HG03432 (cell line): ENCODE data around the gene PRM1.
A peak's percentile ranks its signal among the peaks of the same experiment; 100 is the strongest.
"Not testable (repeated sequence)": the region's sequence is repeated elsewhere in the genome, so short reads cannot be mapped to it uniquely, and the experiment has no call there.

Experiments
- ATAC-seq: cut with Tn5 transposase; IDR thresholded peaks from one replicate; pipeline ENCODE4 v1.9.1; 2021; ENCODE audit warnings: mild to moderate bottlenecking, moderate library complexity; ENCODE audit not compliant: unreplicated experiment

The PRM1 gene

GRCh38 chr16:11314309-11314894 is 33.3 kb upstream of the PRM1 start:
- ATAC-seq: no peak

GRCh38 chr16:11313493-11314308 is 32.6 kb upstream of the PRM1 start:
- ATAC-seq: no peak

DNA sequence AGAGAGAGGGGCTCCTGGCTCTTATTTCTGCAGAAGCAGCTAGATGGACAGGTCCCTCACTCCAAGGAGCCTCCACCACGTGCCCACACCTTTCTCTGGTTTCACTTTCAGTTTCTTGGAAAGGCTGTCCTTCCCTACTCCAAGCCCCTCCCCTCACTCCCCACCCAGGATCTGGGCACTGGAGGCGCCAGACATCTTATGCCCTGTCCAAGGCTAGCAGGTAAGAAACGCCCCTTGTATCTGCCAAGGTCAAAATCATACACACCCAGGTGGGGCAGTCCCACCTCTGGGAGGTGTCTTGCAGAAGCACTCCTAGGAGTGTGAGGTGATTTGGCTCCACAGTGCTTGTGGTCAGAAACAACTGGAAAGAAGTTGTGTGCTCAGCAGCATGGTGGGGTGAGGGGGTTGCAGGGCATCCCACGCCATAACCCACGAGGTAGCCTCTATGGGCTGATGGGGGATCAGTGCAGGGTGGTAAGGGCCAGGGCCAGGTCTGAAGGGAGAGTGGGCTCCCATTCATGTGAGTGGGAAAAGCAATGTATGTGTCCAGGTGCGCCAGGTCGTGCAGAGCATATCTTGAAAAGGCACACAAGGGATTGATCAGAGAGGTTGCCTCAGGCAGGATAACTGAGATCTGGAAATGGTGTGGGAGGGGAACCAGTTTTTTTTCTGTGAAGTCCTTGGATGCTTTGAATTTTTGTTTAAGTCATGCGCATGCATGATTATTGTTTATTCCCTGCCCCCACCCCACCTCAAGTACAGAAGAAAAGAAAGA is 31.8 kb upstream of the PRM1 start:
- ATAC-seq: no peak

- peak; percentile 38 for ATAC-seq
Observed at GRCh38 chr16:11310997-11311561, 29.9 kb upstream of the PRM1 start.

DNA sequence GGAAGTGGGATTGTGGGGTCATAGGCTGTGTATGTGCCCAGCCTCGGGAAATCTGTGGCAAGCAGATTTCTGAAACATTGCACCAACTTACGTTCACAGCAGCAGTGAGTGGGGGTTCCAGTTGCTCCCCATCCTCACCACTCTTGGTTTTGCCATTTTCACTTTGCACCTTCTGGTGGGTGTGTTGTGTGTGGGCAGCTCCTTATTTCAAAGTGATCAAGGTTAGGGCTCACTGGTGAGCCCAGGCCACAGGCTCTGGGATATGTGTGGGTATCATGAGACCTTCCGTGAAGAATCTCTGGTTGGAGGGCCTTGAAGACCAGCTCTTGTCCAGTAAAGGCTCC is 29.5 kb upstream of the PRM1 start:
- no peak for ATAC-seq

- peak; percentile 41 for ATAC-seq
Observed at GRCh38 chr16:11309895-11310633, 28.9 kb upstream of the PRM1 start.

- ATAC-seq: peak; percentile 32
Observed at GRCh38 chr16:11308493-11309283, 27.6 kb upstream of the PRM1 start.

- no peak for ATAC-seq
Observed at GRCh38 chr16:11307639-11308492, 26.7 kb upstream of the PRM1 start.

- ATAC-seq: no peak
Observed at GRCh38 chr16:11306997-11307638, 26.0 kb upstream of the PRM1 start.

DNA sequence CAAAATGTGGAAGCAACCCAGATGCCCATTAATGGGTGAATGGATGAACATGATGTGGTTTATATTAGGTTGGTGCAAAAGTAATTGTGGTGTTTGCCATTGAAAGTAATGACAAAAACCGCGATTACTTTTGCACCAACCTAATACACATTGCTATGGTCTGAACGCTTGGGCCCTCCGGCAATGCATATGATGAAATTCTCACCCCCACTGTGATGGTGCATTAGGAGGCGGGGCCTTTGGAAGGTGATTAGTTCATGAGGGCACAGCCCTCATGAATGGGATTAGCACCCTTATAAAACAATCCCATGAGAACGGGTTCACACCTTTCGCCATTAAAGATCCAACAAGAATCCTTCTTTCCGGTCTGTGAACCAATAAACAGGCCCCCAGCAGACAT is 25.3 kb upstream of the PRM1 start:
- no peak for ATAC-seq

- no peak for ATAC-seq
Observed at GRCh38 chr16:11303405-11304138, 22.4 kb upstream of the PRM1 start.

GRCh38 chr16:11302977-11303376 is 21.8 kb upstream of the PRM1 start:
- ATAC-seq: no peak

DNA sequence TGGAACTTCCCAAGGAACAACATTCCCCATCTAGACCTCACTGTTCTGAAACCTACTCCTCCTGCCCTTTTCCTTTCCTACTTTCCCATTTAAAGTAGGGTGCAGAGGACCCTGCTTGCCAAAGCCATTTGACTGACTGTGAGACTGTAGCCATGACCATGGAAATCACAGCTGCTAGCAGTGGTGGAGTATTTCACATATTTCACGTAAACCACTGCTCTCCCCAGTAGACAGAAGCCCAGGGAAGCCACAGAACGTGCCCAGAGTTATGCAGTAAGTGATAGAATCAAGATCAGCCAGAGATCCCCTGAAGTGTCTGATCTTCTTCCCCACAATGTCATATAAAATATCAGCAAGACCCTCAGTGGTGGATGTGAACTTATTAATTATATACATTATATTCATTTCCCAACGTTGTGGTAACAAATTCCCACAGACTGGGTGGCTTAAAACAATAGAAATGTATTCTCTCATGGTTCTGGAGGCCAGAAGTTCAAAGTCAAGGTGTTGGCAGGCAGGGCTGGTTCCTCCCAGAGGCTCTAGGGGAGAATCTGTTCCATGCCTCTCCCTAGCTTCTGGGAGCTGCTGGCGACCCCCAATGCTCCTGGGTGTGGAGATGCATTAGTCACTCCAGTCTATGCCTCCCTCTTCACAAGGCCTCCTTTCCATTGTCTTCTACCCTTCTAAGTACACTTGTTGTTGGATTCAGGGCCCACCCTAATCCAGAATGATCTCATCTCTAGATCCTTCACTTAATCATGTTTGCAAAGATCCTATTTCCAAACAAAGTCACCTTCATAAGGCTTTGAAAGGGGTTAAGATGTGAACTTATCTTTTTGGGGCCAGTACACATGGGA is 20.7 kb upstream of the PRM1 start:
- ATAC-seq: no peak

DNA sequence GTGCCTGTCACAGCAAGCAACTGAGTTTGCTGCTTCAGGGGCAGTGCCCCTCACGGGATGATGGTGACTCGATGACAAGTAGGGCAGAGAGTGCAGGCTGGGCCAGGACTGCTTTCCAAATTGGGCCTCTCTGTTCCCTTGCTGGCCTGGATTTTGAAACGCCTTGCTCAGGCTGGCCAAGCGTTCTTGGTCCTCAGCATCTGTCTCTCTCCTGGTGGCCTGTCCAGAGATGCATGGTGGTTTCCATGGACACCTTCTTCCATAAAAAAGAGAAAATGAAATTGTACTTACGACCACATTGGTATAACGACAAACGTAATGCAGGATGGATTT is 19.4 kb upstream of the PRM1 start:
- ATAC-seq: no peak

- ATAC-seq: no peak
Observed at GRCh38 chr16:11299865-11300559, 18.9 kb upstream of the PRM1 start.

DNA sequence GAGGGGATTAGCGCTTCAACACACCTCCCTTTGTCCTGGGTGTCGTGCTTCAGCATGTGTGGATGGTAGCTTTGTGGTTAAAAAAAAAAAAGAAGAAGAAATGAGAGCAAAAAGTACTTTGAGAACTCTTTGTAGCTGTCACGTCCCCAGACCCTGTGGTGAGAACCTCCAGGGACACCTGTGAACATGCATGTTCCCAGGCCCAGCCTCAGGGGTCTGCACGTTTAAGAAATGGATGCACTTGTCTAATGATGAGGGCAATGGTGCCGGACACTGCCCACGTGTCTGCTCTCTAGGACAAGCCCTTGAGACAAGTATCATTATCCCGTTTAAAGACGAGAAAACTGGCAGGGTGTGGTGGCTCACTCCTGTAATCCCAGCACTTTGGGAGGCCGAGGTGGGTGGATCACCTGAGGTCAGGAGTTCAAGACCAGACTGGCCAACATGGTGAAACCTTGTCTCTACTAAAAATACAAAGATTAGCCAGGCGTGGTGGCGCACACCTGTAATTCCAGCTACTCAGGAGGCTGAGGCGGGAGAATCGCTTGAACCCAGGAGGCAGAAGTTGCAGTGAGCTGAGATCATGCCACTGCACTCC is 17.9 kb upstream of the PRM1 start:
- not testable (repeated sequence) for ATAC-seq
